B cell (primary cell): ENCODE results near the gene PRR35. TPM values are rescaled to one million over a fixed set of nuclear protein-coding genes. Genes with fewer than 3 reads are reported as not detected.

Experiments used
- ATAC-seq: fragments of 200-7000 bp; cut with Tn5 transposase; one replicate; pipeline ENCODE4 v1.10.0; 2021; ENCODE audit warnings: low read depth, mild to moderate bottlenecking, moderate number of reproducible peaks, moderate library complexity
- CTCF ChIA-PET: fragments of 350-600 bp; sonication (Branson Sonifier 250); formaldehyde crosslinking; loops from one replicate; lab custom pipeline; 2021; ENCODE audit warnings: antibody characterized with exemption, inconsistent platforms; lab: Charles Lee
- POLR2A ChIA-PET: fragments of 350-600 bp; sonication (Branson Sonifier 250); formaldehyde crosslinking; loops from one replicate; lab custom pipeline; 2021; ENCODE audit warnings: antibody characterized with exemption; lab: Charles Lee
- DNase-seq: peaks from one replicate; pipeline ENCODE4 v3.0.0; 2013
- H2AFZ ChIP-seq: 2 replicates; pipeline ENCODE4 v1.6.1; 2012; ENCODE audit warnings: mild to moderate bottlenecking, low read depth, low read length; ENCODE audit not compliant: insufficient read depth, poor library complexity, severe bottlenecking
- H3K27ac ChIP-seq, 2 donors: 1 replicate in 1 of 2; 2 replicates in 1 of 2; pipeline ENCODE4 v1.5.1; 2012 to 2013; ENCODE audit warnings: low read length in 2 of 2, mild to moderate bottlenecking in 2 of 2, moderate library complexity in 1 of 2
- H3K27me3 ChIP-seq, 4 experiments: fragments of 200-600 bp in 1 of 4; sonication (generic) in 1 of 4; replicated peaks in 1 of 4; 1 replicate in 2 of 4; 2 replicates in 2 of 4; pipeline versions ENCODE4 v1.6.1 to v1.7.0; 2013 to 2016; ENCODE audit warnings: low read length in 3 of 4, mild to moderate bottlenecking in 2 of 4, mixed read lengths in 1 of 4, moderate library complexity in 1 of 4; ENCODE audit not compliant: insufficient read depth in 4 of 4, control insufficient read depth in 3 of 4; ENCODE audit errors: control extremely low read depth in 1 of 4
- H3K36me3 ChIP-seq, 2 experiments: replicated peaks in 1 of 2; 1 replicate in 1 of 2; 2 replicates in 1 of 2; pipeline versions ENCODE4 v1.6.1 to v1.7.1; 2013; ENCODE audit warnings: low read length in 1 of 2; ENCODE audit not compliant: insufficient read depth in 2 of 2, control insufficient read depth in 1 of 2; ENCODE audit errors: control extremely low read depth in 1 of 2, extremely low read depth in 1 of 2
- H3K4me1 ChIP-seq, 2 donors: fragments of 200-600 bp in 1 of 2; sonication (generic) in 1 of 2; 1 replicate in 1 of 2; 2 replicates in 1 of 2; pipeline versions ENCODE4 v1.5.1 to v1.6.1; 2013 to 2017; ENCODE audit warnings: low read length in 2 of 2; ENCODE audit not compliant: control insufficient read depth in 2 of 2, insufficient read depth in 2 of 2
- H3K4me2 ChIP-seq: replicated peaks from 2 replicates; pipeline ENCODE3; 2012; ENCODE audit warnings: mild to moderate bottlenecking, low read depth, low read length; ENCODE audit not compliant: poor library complexity, severe bottlenecking
- H3K4me3 ChIP-seq, 5 experiments: fragments of 200-600 bp in 1 of 5; sonication (generic) in 1 of 5; 1 replicate in 3 of 5; 2 replicates in 2 of 5; pipeline versions ENCODE4 v1.5.1 to v1.7.0; 2011 to 2016; ENCODE audit warnings: low read length in 4 of 5, mild to moderate bottlenecking in 4 of 5, low read depth in 2 of 5, control low read depth in 1 of 5, moderate library complexity in 1 of 5; ENCODE audit not compliant: insufficient read depth in 1 of 5; ENCODE audit errors: control extremely low read depth in 1 of 5, extremely low read depth in 1 of 5
- H3K79me2 ChIP-seq: fragments of 200-600 bp; sonication (generic); one replicate; pipeline ENCODE4 v1.6.0; 2016; ENCODE audit warnings: low read length; ENCODE audit not compliant: control insufficient read depth, insufficient read depth
- H3K9ac ChIP-seq: fragments of 200-600 bp; sonication (generic); 2 replicates; pipeline ENCODE4 v1.6.1; 2017; ENCODE audit warnings: mild to moderate bottlenecking, low read length, moderate library complexity
- H3K9me3 ChIP-seq, 3 donors: one replicate each; pipeline versions ENCODE4 v1.6.1 to v1.7.1; 2013; ENCODE audit warnings: low read length in 2 of 3; ENCODE audit not compliant: control insufficient read depth in 2 of 3, insufficient read depth in 1 of 3; ENCODE audit errors: control extremely low read depth in 1 of 3
- H4K20me1 ChIP-seq: 2 replicates; pipeline ENCODE4 v1.6.0; 2012; ENCODE audit warnings: mild to moderate bottlenecking, low read length; ENCODE audit not compliant: insufficient read depth, control insufficient read depth, poor library complexity, severe bottlenecking
- H3K27ac Mint-ChIP-seq: one replicate; pipeline ENCODE4 v1.8.0; 2021; ENCODE audit warnings: mixed read lengths
- H3K27me3 Mint-ChIP-seq: one replicate; pipeline ENCODE4 v1.8.0; 2021; ENCODE audit warnings: mixed read lengths
- H3K4me1 Mint-ChIP-seq: one replicate; pipeline ENCODE4 v1.8.0; 2021; ENCODE audit warnings: mixed read lengths
- H3K4me3 Mint-ChIP-seq: one replicate; pipeline ENCODE4 v1.8.0; 2021; ENCODE audit warnings: mixed read lengths
- H3K9me3 Mint-ChIP-seq: one replicate; pipeline ENCODE4 v1.8.0; 2022; ENCODE audit warnings: mixed read lengths; ENCODE audit not compliant: insufficient read depth
- CTCF ChIP-seq: fragments of 200-600 bp; IDR thresholded peaks from one replicate; pipeline ENCODE4 v1.8.0; 2022; ENCODE audit warnings: antibody characterized with exemption, mild to moderate bottlenecking
- EZH2 ChIP-seq: IDR thresholded peaks from 2 replicates; pipeline ENCODE4 v1.6.1; 2012; ENCODE audit warnings: borderline replicate concordance, low read depth, mild to moderate bottlenecking, moderate library complexity, low read length; ENCODE audit not compliant: insufficient read depth, poor library complexity, severe bottlenecking
- WGBS: methylation state at CpG from one replicate; pipeline ENCODE4 v1.1.5; 2013; ENCODE audit warnings: missing lambda C conversion rate; ENCODE audit not compliant: insufficient coverage; 5-methylcytosine and 5-hydroxymethylcytosine counted together
- intact Hi-C: fragments of 100-400 bp; cut with micrococcal nuclease; formaldehyde crosslinking; loops from one replicate; pipeline ENCODE4 v1.10.0; 2022
- polyA plus RNA-seq: library from polyadenylated mRNA; depleted of rRNA; stranded (reverse); fragments of >200 nt; gene quantifications from 2 replicates; pipeline ENCODE4 v1.2.3, GENCODE V29; 2012
- total RNA-seq, 2 donors: library from RNA; stranded (reverse); fragments of 120-200 nt in 1 of 2; gene quantifications; 1 replicate in 1 of 2; 2 replicates in 1 of 2; pipeline versions ENCODE4 v1.2.3 to v1.2.4, GENCODE V29; 2013 to 2022

The PRR35 gene
- total and polyA plus RNA-seq, 2 donors (not counting 1 experiment from before 2014, with no cell fraction given) = not detected

- Histone ChIP-seq H3K36me3 (peaks cover 0 to 2% of the 10 kb centered on the region in 2 experiments), H3K4me3 (no peak overlapping the region), H3K9me3 (no peaks in the 10 kb centered on the region), H4K20me1 (no peaks in the 10 kb centered on the region), H2AFZ (no peak overlapping the region), H3K27me3 (no peaks in the 10 kb centered on the region), H3K4me2 (no peak overlapping the region), H3K4me1 (no peaks in the 10 kb centered on the region), H3K27ac (no peak overlapping the region), H3K9ac (no peak overlapping the region), H3K79me2 (no peaks in the 10 kb centered on the region)
- 95% methylated on average over 10 of the region's 10 CpGs for WGBS
- Mint-ChIP-seq H3K9me3 (no peaks in the 10 kb centered on the region), H3K27ac (no peak overlapping the region), H3K27me3 (no peaks in the 10 kb centered on the region), H3K4me1 (no peaks in the 10 kb centered on the region), H3K4me3 (no peak overlapping the region)
- DNase-seq (no peak), ATAC-seq (no peak)
- POLR2A ChIA-PET = no interaction called here
- TF ChIP-seq EZH2 (no peak), CTCF (no peak)
- CTCF ChIA-PET = no interaction called here
- intact Hi-C loops = no loop called here
These were observed 46.2 kb upstream of the PRR35 start for GRCh38 chr16:513950-514349.

GRCh38 chr16:515175-515938, 44.8 kb upstream of the PRR35 start:
- ChIA-PET CTCF (no interaction called here), POLR2A (no interaction called here)
- no peak overlapping the region for H3K27ac ChIP-seq
- H3K9me3 Mint-ChIP-seq = no peaks in the 10 kb centered on the region
- no peak overlapping the region for H2AFZ ChIP-seq
- 96% methylated on average over 37 of the region's 45 CpGs for WGBS
- H4K20me1 ChIP-seq = no peaks in the 10 kb centered on the region
- H3K27ac Mint-ChIP-seq = no peak overlapping the region
- H3K4me3 Mint-ChIP-seq = no peak overlapping the region
- H3K4me1 ChIP-seq = no peaks in the 10 kb centered on the region
- H3K9me3 ChIP-seq = no peaks in the 10 kb centered on the region
- H3K79me2 ChIP-seq = no peaks in the 10 kb centered on the region
- H3K27me3 ChIP-seq = no peaks in the 10 kb centered on the region
- ATAC-seq (no peak), DNase-seq (no peak)
- H3K4me1 Mint-ChIP-seq = no peaks in the 10 kb centered on the region
- intact Hi-C loops = no loop called here
- H3K4me2 ChIP-seq = no peak overlapping the region
- TF ChIP-seq CTCF (no peak), EZH2 (no peak)
- no peak overlapping the region for H3K9ac ChIP-seq
- H3K36me3 ChIP-seq = peaks cover 0 to 2% of the 10 kb centered on the region in 2 experiments
- no peaks in the 10 kb centered on the region for H3K27me3 Mint-ChIP-seq
- H3K4me3 ChIP-seq = no peak overlapping the region
